ENCODE data around the gene WDFY4.
A peak's percentile ranks its signal among the peaks of the same experiment; 100 is the strongest.

WDFY4 gene

GRCh38 chr10:48731654-48732053 lies 47.0 kb downstream of the WDFY4 start:
- no peak for DNase-seq
- in situ Hi-C loops (cut with MboI; ENCODE audit: low pct_unique_long_range_greater_than_20kb, low sequenced_read_pairs): no loop called here

DNA sequence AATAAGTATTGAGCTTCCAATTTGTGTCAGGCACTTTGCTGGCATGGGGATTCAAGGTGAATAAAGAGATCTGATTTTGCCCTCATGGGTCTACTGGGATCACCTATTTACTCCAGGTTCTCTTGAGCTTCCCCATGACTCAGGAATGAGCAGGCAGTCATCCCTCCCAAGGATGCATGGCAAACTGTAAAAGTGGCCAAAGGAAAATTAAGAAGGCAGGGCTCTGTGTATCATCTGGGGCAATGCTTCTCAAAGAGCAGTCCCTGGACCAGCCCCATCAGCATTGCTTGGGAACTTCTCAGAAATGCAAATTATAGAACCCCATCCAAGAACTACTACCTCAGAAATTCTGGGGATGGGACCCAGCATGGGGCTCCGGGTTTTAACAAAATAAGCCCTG lies 48.7 kb downstream of the WDFY4 start:
- no peak for DNase-seq
- in situ Hi-C loops (cut with MboI; ENCODE audit: low pct_unique_long_range_greater_than_20kb, low sequenced_read_pairs): no loop called here

DNA sequence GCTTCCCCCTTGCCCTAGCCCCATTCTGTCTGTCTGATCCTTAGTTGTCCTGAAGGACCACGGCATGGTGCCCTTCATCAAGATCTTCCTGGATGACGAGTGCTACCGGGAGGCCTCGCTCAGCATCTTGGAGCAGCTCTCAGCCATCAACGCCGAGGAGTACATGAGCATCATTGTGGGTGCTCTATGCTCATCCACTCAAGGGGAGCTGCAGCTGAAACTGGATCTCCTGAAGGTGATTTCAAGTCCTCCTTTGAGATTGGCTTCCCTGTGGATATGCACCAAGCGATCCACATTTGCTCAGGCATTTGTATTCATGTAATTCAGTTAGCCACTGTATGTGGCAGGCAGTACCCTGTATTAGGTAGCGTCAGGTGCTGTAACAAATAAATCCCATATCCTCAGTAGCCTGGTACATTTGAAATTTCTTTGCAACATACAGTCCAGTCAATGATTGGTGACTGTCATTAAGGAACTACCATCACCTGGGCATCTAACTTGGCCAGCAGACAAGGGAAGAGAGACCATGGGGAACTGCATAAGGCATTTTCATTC lies 51.2 kb downstream of the WDFY4 start:
- in situ Hi-C loops (cut with MboI; ENCODE audit: low pct_unique_long_range_greater_than_20kb, low sequenced_read_pairs): no loop called here
- no peak for DNase-seq

GRCh38 chr10:48736596-48736995 lies 51.9 kb downstream of the WDFY4 start:
- DNase-seq: no peak
- in situ Hi-C loops (cut with MboI; ENCODE audit: low pct_unique_long_range_greater_than_20kb, low sequenced_read_pairs): no loop called here

DNA sequence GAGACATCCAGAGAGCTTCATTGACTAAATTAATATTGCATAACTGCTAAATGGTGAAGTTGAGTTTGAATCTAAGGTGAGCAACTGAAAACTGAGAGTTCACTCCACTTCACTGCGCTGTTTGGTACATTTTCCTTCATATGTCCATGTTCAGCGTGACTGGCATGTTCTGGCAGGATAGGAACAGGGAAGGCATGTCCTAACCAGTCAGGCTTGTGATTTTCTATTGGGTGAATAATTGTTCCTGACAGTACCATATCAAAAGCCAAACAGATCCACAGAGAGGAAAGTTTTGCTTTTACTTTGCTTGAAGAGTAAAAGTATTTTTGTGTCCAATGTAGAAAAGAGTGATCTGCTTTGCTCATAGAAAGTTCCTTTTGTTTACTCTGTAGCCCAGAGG lies 53.2 kb downstream of the WDFY4 start:
- in situ Hi-C loops (cut with MboI; ENCODE audit: low pct_unique_long_range_greater_than_20kb, low sequenced_read_pairs): no loop called here
- DNase-seq: no peak

DNA sequence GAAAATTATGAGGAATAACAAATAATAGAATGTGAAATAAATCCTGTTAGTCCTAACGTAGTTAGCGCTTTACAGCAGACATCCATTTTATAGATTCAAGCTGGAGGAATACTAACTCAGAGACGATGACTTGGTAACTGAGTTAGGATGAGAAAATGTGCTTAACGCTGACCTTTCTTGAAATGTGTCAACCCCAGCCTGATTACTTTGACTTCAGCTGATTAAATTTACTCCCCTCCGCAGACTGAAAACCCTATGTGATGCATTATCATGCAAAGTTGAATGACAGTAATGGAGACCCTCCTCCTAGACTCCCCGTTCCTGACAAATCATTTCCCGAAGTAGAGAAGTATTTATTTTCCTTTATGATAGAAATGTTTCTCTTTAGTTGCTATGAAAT lies 54.5 kb downstream of the WDFY4 start:
- no peak for DNase-seq
- in situ Hi-C loops (cut with MboI; ENCODE audit: low pct_unique_long_range_greater_than_20kb, low sequenced_read_pairs): no loop called here

DNA sequence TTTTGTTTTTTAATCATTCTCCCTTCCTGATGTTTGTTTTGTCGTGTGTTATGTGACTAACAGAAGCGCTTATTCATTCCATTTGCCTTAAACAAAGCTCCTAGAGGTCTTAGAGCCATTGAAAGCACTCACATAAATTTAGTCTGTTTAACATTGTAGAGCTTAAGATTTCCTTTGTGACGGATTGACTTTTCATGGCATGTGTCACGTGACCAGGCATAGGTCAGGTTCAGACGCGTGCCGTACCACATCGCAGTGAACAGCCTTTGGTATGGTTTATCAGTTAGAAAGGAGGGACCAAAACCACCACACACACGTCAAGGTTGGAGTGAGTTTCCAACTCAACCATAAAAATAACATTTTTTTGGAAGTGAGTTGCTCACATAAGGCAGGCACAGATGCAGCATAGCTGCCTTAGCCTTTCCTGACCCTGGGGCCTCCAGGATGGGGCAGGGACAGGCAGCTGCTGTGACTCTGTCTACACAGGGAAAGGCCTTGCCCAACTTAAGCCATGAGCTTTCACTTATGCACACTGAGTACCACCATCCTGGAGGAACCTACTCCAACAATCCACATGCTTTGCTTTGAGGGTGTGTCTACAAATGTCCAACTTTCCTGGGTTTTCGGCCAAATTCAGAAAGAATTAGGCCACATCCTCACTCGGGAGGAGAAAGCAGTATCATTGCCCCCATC lies 55.5 kb downstream of the WDFY4 start:
- in situ Hi-C loops (cut with MboI; ENCODE audit: low pct_unique_long_range_greater_than_20kb, low sequenced_read_pairs): no loop called here
- no peak for DNase-seq

GRCh38 chr10:48740988-48741387 lies 56.3 kb downstream of the WDFY4 start:
- DNase-seq: no peak
- in situ Hi-C loops (cut with MboI; ENCODE audit: low pct_unique_long_range_greater_than_20kb, low sequenced_read_pairs): no loop called here

- DNase-seq: peak; percentile 9
- in situ Hi-C loops (cut with MboI; ENCODE audit: low pct_unique_long_range_greater_than_20kb, low sequenced_read_pairs): no loop called here
Measured at GRCh38 chr10:48742891-48743860, 58.5 kb downstream of the WDFY4 start.

DNA sequence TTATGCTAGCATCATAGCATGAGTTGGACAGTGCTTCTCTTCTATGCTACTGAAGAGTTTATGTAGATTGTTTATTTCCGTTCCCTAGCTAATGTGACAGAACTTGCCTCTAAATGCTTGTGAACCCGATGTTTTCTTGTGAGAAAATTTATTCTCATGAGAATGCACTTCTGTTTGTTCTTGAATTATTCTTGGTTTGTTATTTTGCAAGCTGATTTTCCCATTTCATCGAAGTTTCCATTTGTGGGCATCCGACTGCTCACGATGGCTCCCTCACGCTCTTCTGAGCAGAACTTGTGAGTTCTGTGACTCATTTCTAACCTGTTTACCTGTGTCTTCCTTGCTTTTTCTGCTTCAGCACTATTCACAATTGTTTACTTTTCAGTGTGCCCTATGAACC lies 59.9 kb downstream of the WDFY4 start:
- DNase-seq: no peak
- in situ Hi-C loops (cut with MboI; ENCODE audit: low pct_unique_long_range_greater_than_20kb, low sequenced_read_pairs): no loop called here

DNA sequence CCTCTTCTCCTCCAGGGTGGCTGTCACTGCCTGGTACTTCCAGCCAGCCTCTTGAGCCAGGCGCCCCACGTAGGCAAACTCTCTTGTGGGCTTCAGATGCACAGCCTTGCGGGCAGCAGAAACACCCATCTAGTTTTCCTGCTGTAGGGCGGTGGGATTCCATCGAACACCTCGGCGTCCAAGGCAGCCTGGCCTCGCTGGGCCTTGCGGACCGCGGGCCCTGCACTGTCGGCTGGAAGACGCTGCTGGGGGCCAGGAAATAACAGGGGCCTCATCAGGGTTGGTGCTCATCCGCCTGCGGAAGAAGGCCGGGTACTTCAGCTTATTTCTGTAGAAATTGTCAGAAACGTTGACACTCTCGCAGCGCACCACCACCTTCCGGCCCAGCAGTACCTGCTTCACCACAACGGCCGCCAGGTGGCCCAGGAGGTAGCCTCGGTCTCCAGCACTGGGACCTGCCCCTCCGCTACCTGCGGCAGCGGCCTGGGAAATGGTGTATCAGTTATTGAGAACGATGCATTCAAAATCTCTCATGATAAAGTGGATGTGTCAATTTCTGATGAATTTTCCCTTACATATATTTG lies 61.1 kb downstream of the WDFY4 start:
- no peak for DNase-seq
- in situ Hi-C loops (cut with MboI; ENCODE audit: low pct_unique_long_range_greater_than_20kb, low sequenced_read_pairs): no loop called here

GRCh38 chr10:48748573-48748972 lies 63.9 kb downstream of the WDFY4 start:
- DNase-seq: no peak
- in situ Hi-C loops (cut with MboI; ENCODE audit: low pct_unique_long_range_greater_than_20kb, low sequenced_read_pairs): no loop called here

DNA sequence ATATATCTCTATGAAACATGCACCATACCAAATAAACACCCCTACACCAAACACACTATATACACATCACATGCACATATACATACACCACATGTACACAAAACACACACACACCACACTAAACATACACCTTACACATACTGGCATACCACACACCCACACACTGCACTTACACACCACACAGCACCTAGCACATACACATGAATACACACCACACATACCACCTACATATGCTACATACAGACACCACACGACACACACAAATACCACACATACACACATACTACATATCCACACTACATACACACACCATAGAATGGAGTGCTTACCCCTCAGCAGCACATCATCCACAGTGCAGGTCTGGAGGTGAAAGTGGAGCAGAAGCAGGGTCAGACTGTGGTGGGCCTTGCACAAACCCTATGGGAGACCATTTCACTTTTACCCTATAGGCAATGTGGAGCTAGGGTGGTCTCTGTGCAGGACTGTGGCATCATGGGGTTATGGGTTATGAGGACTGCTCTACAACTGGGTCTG lies 64.6 kb downstream of the WDFY4 start:
- DNase-seq: no peak
- in situ Hi-C loops (cut with MboI; ENCODE audit: low pct_unique_long_range_greater_than_20kb, low sequenced_read_pairs): no loop called here

DNA sequence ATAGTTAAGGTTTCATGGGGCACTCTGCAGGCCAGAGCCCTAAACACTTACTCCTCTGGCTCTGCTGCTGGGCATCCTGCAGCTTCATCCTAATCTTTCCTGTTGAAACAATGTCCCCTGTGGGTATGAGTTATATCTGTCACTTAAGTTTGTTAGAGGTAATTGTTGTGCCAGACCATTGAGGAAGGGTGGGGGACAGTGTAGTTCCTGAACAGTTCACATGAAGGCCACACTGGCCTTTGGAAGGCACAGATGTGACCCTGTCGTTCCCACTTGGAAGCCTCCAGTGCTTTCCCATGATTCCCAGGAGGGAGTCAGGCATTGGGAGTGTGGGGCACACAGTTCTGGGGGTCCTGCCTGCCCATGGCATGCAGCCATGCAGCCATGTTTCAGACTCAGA lies 65.3 kb downstream of the WDFY4 start:
- DNase-seq: no peak
- in situ Hi-C loops (cut with MboI; ENCODE audit: low pct_unique_long_range_greater_than_20kb, low sequenced_read_pairs): no loop called here

DNA sequence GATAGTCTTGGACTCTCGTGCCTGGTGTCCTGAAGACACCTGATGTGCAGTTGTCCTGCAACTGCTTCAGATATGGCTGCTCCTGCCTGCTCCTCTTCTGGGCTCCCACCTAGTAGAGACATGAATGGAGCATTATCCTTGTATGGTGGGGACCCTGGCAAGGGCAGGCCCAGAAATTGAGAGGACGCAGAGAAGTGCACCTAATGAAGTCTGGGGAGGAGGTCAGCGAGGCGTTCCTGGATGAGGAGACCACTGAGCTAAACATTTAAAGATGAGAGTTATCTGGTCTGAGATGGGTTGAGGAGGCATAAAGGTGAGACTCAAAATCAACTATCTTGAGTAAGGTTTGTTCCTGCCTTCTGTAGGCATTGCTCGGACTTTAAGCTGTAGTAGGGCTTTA lies 66.3 kb downstream of the WDFY4 start:
- no peak for DNase-seq
- in situ Hi-C loops (cut with MboI; ENCODE audit: low pct_unique_long_range_greater_than_20kb, low sequenced_read_pairs): no loop called here

- in situ Hi-C loops (cut with MboI; ENCODE audit: low pct_unique_long_range_greater_than_20kb, low sequenced_read_pairs): no loop called here
- no peak for DNase-seq
Measured at GRCh38 chr10:48751730-48752129, 67.1 kb downstream of the WDFY4 start.

DNA sequence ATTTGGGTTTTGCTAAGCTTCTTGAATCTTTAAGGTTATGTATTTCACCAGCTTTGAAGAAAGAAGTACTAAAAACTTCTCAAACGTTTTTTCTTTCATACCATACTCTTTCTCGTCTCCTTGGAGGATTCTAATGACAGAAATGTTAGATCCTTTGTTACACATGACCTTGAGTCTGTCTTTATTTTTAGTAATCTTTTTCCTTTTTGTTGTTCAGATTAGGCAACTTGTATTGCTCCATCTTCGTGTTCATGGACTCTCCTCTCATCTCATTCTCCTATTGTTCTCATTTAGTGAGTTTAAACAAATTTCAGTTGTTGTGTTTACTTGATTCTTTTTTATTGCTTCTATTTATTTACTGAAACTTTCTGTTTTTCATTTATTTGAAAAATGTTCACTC lies 73.7 kb downstream of the WDFY4 start:
- in situ Hi-C loops (cut with MboI; ENCODE audit: low pct_unique_long_range_greater_than_20kb, low sequenced_read_pairs): no loop called here

DNA sequence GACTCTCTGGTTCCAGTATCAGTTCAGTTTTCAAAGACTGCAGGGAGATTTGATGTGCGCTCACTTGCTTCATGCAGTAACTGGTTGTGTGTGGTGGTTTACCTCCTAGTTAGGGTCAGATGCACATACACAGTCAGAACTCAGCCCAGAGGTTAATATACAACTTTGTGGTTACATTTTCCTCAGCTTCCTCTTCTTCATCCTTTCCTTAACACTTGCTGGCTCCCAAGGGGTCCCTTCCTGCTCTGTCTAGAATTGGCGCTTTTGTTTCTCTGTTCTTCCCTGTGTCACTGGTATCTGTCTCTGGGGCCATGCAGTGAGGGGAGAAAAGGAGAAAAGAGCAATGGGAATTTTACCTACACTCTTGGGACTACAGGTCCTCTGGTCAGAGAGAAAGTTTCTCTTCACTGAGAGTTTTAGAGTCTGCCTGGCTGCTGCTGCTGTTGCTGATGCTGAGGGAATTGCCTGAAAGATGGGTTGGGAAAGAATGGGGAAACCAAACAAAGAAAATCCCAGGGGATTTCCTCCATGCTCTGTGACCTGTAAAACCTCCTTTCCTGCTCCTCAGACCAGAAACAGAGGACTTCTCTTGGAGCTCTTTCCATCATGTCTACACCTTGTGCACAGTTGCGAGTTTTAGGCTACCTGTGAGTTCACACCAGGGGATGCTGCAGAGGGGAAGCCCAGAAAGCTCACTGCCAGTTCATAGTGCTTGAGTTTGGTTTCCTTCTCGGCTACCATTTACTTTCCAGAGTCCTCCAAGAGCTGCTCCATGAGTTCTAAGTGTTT lies 74.6 kb downstream of the WDFY4 start:
- in situ Hi-C loops (cut with MboI; ENCODE audit: low pct_unique_long_range_greater_than_20kb, low sequenced_read_pairs): no loop called here
- DNase-seq: peak; percentile 45

More for the DNA sequence above, 73.7 kb downstream of the WDFY4 start:
- DNase-seq: no peak

GRCh38 chr10:48760983-48761382 lies 76.3 kb downstream of the WDFY4 start:
- no peak for DNase-seq
- in situ Hi-C loops (cut with MboI; ENCODE audit: low pct_unique_long_range_greater_than_20kb, low sequenced_read_pairs): no loop called here
